Measurements from ENCODE around the gene SLC2A13. TPM values are rescaled to one million over a fixed set of nuclear protein-coding genes. Genes with fewer than 3 reads are reported as not detected.

The SLC2A13 gene
- total and polyA plus RNA-seq, 2 donors from 2014 or later, result 3.9 to 18.6 TPM

DNA sequence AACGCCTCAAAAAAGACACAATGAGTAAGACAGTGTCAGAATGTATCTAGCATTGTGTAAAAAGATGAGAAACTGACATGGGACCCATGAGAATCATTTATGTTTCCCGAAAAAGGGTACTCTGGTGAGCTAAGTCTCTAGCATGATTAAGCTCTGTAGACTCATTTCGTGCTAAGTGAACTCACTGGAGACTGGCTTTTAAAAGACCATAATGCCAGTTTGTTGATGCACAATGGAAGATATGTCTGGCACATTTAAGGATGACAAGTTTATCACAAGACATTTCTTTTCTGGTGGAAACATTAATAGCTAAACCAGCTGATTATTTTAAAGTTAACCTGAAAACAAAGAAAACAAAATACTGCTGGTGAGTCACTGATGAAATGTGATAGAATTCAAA, 233.5 kb downstream of the SLC2A13 start:
- DNase-seq (no peak), FAIRE-seq (no peak)
- no peaks in the 10 kb centered on the region for H3K9me3 ChIP-seq (ENCODE audit: control insufficient read depth in 2 of 3, insufficient read depth in 1 of 3, low read length in 3 of 3)
- H3K27me3 ChIP-seq (ENCODE audit: control insufficient read depth, insufficient read depth, low read length), result no peaks in the 10 kb centered on the region
- no peak overlapping the region for H3K27ac ChIP-seq (ENCODE audit: low read depth in 2 of 2, low read length in 2 of 2)
- intact Hi-C loops (cut with DNase I), result no loop called here
- TF ChIP-seq, protein P1, sequence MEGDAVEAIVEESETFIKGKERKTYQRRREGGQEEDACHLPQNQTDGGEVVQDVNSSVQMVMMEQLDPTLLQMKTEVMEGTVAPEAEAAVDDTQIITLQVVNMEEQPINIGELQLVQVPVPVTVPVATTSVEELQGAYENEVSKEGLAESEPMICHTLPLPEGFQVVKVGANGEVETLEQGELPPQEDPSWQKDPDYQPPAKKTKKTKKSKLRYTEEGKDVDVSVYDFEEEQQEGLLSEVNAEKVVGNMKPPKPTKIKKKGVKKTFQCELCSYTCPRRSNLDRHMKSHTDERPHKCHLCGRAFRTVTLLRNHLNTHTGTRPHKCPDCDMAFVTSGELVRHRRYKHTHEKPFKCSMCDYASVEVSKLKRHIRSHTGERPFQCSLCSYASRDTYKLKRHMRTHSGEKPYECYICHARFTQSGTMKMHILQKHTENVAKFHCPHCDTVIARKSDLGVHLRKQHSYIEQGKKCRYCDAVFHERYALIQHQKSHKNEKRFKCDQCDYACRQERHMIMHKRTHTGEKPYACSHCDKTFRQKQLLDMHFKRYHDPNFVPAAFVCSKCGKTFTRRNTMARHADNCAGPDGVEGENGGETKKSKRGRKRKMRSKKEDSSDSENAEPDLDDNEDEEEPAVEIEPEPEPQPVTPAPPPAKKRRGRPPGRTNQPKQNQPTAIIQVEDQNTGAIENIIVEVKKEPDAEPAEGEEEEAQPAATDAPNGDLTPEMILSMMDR (IDR thresholded peaks at IDR 0.05; ENCODE audit: borderline replicate concordance, extremely low read depth, insufficient read depth), result no peak
- no peaks in the 10 kb centered on the region for H3K4me1 ChIP-seq (ENCODE audit: control insufficient read depth in 2 of 3, insufficient read depth in 2 of 3, low read depth in 1 of 3, low read length in 3 of 3)
- H3K36me3 ChIP-seq (ENCODE audit: control insufficient read depth in 2 of 3, insufficient read depth in 3 of 3, low read length in 3 of 3), result no peaks in the 10 kb centered on the region
- H3K4me3 ChIP-seq (ENCODE audit: low read length in 3 of 3), result no peak overlapping the region
- no peak overlapping the region for H3K9ac ChIP-seq (ENCODE audit: low read length in 3 of 3)

DNA sequence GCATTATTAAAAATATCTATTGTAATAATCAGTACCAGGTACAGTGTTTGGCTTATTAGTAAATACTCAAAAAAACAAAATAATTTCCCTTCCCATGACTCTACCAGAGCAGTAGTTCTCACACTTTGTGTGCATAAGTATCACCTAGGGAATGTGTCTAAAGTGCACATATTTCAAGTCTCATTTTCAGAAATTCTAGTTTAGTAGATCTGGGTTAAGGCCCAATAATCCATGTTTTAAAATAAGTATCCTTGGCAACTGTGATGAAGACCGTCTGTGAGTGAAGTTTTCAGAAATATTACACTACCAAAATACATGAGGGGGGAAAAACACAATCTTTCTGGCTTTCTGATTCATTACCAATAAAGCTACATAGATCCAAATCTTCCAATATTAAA, 237.6 kb downstream of the SLC2A13 start:
- no peaks in the 10 kb centered on the region for H3K27me3 ChIP-seq (ENCODE audit: control insufficient read depth, insufficient read depth, low read length)
- intact Hi-C loops (cut with DNase I), result no loop called here
- no peak for FAIRE-seq

DNA sequence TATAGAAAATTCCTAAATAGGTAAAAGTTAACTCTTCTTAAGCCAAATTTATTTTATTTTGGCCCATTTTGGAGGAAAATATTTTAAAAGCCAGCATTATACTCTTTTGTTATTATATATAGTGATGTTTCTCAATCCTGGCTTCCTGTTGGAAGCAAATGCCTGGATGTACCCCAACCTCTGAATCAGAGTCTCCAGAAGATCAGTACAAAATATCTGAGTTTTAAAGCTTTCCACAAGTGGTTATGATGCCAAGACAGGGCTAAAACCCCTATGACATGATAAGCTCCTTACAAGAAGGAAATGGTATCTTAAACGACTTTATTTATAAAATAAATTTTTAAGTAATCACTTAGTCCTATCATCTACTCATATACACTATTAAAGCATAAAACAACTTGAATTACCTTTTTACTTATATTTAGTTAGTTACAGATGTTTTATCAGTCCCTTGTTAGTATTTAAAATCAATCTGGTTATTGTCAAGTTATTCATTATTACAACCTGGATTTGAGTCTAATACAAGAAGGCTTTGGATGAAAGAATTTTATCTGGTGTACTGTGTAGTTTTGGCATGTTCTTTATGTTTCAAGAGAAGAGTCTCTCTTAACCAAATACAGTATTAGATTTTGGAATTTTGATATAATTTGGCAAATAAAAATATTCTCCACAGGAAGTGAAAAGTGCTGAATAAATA, 238.1 kb downstream of the SLC2A13 start:
- TF ChIP-seq, protein P1 (IDR thresholded peaks at IDR 0.05; ENCODE audit: borderline replicate concordance, extremely low read depth, insufficient read depth), result no peak
- H3K27ac ChIP-seq (ENCODE audit: low read depth in 2 of 2, low read length in 2 of 2), result no peak overlapping the region
- H3K4me1 ChIP-seq (ENCODE audit: control insufficient read depth in 2 of 3, insufficient read depth in 2 of 3, low read depth in 1 of 3, low read length in 3 of 3), result no peaks in the 10 kb centered on the region
- H3K9me3 ChIP-seq (ENCODE audit: control insufficient read depth in 2 of 3, insufficient read depth in 1 of 3, low read length in 3 of 3), result no peaks in the 10 kb centered on the region
- no peaks in the 10 kb centered on the region for H3K36me3 ChIP-seq (ENCODE audit: control insufficient read depth in 2 of 3, insufficient read depth in 3 of 3, low read length in 3 of 3)
- no peak for DNase-seq
- H3K27me3 ChIP-seq (ENCODE audit: control insufficient read depth, insufficient read depth, low read length), result no peaks in the 10 kb centered on the region
- H3K9ac ChIP-seq (ENCODE audit: low read length in 3 of 3), result no peak overlapping the region
- no peak overlapping the region for H3K4me3 ChIP-seq (ENCODE audit: low read length in 3 of 3)
- no peak for FAIRE-seq
- intact Hi-C loops (cut with DNase I), result no loop called here

More for the DNA sequence above, 237.6 kb downstream of the SLC2A13 start:
- Histone ChIP-seq H3K9ac (ENCODE audit: low read length in 3 of 3) (no peak overlapping the region), H3K4me1 (ENCODE audit: control insufficient read depth in 2 of 3, insufficient read depth in 2 of 3, low read depth in 1 of 3, low read length in 3 of 3) (no peaks in the 10 kb centered on the region), H3K36me3 (ENCODE audit: control insufficient read depth in 2 of 3, insufficient read depth in 3 of 3, low read length in 3 of 3) (no peaks in the 10 kb centered on the region), H3K27ac (ENCODE audit: low read depth in 2 of 2, low read length in 2 of 2) (no peak overlapping the region), H3K4me3 (ENCODE audit: low read length in 3 of 3) (no peak overlapping the region), H3K9me3 (ENCODE audit: control insufficient read depth in 2 of 3, insufficient read depth in 1 of 3, low read length in 3 of 3) (no peaks in the 10 kb centered on the region)
- TF ChIP-seq, protein P1 (IDR thresholded peaks at IDR 0.05; ENCODE audit: borderline replicate concordance, extremely low read depth, insufficient read depth), result no peak
- DNase-seq, result no peak

DNA sequence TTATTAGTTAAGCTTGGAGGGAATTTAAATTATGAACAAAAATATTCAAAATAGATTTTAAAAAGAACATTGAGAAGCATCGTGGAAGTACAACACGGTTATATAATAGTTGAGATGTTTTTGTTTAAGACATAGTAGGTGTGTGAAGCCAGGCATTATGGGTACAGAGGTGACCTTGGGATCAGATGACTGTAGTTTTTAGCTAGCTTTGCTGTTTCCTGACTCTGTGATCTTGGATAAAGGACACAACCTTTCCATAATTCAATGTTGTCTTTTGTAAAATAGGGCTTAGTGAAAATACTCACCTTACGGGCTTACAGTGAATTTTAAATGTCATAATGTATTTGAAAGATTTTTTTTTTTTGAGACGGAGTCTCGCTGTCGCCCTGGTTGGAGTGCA, 239.7 kb downstream of the SLC2A13 start:
- Histone ChIP-seq H3K27me3 (ENCODE audit: control insufficient read depth, insufficient read depth, low read length) (no peaks in the 10 kb centered on the region), H3K4me3 (ENCODE audit: low read length in 3 of 3) (no peak overlapping the region), H3K9me3 (ENCODE audit: control insufficient read depth in 2 of 3, insufficient read depth in 1 of 3, low read length in 3 of 3) (no peaks in the 10 kb centered on the region), H3K9ac (ENCODE audit: low read length in 3 of 3) (no peak overlapping the region), H3K36me3 (ENCODE audit: control insufficient read depth in 2 of 3, insufficient read depth in 3 of 3, low read length in 3 of 3) (no peaks in the 10 kb centered on the region), H3K4me1 (ENCODE audit: control insufficient read depth in 2 of 3, insufficient read depth in 2 of 3, low read depth in 1 of 3, low read length in 3 of 3) (no peaks in the 10 kb centered on the region), H3K27ac (ENCODE audit: low read depth in 2 of 2, low read length in 2 of 2) (no peak overlapping the region)
- DNase-seq (no peak), FAIRE-seq (no peak)
- TF ChIP-seq, protein P1 (IDR thresholded peaks at IDR 0.05; ENCODE audit: borderline replicate concordance, extremely low read depth, insufficient read depth), result no peak
- intact Hi-C loops (cut with DNase I), result no loop called here
